SK-N-MC (cell line): Measurements from ENCODE around the gene ADAP1.

Experiments
- DNase-seq: peaks from one replicate; pipeline ENCODE4 v3.0.0-alpha.2; 2011; ENCODE audit warnings: low read depth, low spot score
- H3K27ac ChIP-seq: fragments of 200-600 bp; sonication (generic); 2 replicates; pipeline ENCODE4 v1.5.1; 2016; ENCODE audit warnings: mixed run types
- H3K36me3 ChIP-seq: fragments of 200-600 bp; sonication (generic); 2 replicates; pipeline ENCODE4 v1.6.1; 2017; ENCODE audit warnings: antibody characterized with exemption, low read length, mixed read lengths; ENCODE audit not compliant: insufficient read depth
- H3K4me3 ChIP-seq: fragments of 200-600 bp; sonication (generic); 2 replicates; pipeline ENCODE4 v1.5.1; 2016
- H3K9ac ChIP-seq: fragments of 200-600 bp; sonication (generic); 2 replicates; pipeline ENCODE4 v1.8.0; 2017; ENCODE audit warnings: mixed run types, mixed read lengths; ENCODE audit not compliant: insufficient read length
- H3K9me3 ChIP-seq: fragments of 200-600 bp; sonication (generic); 2 replicates; pipeline ENCODE4 v1.6.1; 2017; ENCODE audit warnings: low read depth, mild to moderate bottlenecking, antibody characterized with exemption, low read length, moderate library complexity, mixed read lengths
- EZH2 ChIP-seq: fragments of 200-600 bp; sonication (generic); IDR thresholded peaks from one replicate; pipeline ENCODE4 v1.6.1; 2017; ENCODE audit warnings: antibody characterized with exemption
- FOXP2 ChIP-seq: optimal IDR thresholded peaks from 2 replicates; pipeline ENCODE3; 2011; ENCODE audit warnings: mild to moderate bottlenecking, moderate library complexity; ENCODE audit not compliant: insufficient read depth; ENCODE audit errors: extremely low read length, control extremely low read depth
- POLR2AphosphoS5 ChIP-seq: IDR thresholded peaks from 2 replicates; pipeline ENCODE4 v1.6.1; 2012; ENCODE audit warnings: mild to moderate bottlenecking, low read depth, low read length, borderline replicate concordance

The ADAP1 gene

GRCh38 chr7:934469-935163 lies 19.9 kb downstream of the ADAP1 start:
- no peak for DNase-seq
- Histone ChIP-seq H3K36me3 (no peaks in the 10 kb centered on the region), H3K27ac (no peak overlapping the region), H3K4me3 (no peak overlapping the region), H3K9ac (no peak overlapping the region), H3K9me3 (no peaks in the 10 kb centered on the region)
- TF ChIP-seq EZH2, result no peak
- TF ChIP-seq POLR2AphosphoS5, result no peak
- TF ChIP-seq FOXP2, result no peak

- TF ChIP-seq EZH2 (no peak), FOXP2 (no peak), POLR2AphosphoS5 (no peak)
- no peak overlapping the region for H3K27ac ChIP-seq
- no peak overlapping the region for H3K9ac ChIP-seq
- no peaks in the 10 kb centered on the region for H3K36me3 ChIP-seq
- no peak overlapping the region for H3K4me3 ChIP-seq
- no peaks in the 10 kb centered on the region for H3K9me3 ChIP-seq
- no peak for DNase-seq
Measured at GRCh38 chr7:932651-932975, 21.9 kb downstream of the ADAP1 start.

GRCh38 chr7:931871-932650 lies 22.4 kb downstream of the ADAP1 start:
- no peak for DNase-seq
- TF ChIP-seq EZH2, result no peak
- TF ChIP-seq FOXP2, result no peak
- TF ChIP-seq POLR2AphosphoS5, result no peak
- H3K4me3 ChIP-seq, result no peak overlapping the region
- no peaks in the 10 kb centered on the region for H3K36me3 ChIP-seq
- H3K27ac ChIP-seq, result no peak overlapping the region
- no peaks in the 10 kb centered on the region for H3K9me3 ChIP-seq
- H3K9ac ChIP-seq, result no peak overlapping the region

GRCh38 chr7:930975-931758 lies 23.3 kb downstream of the ADAP1 start:
- H3K27ac ChIP-seq, result no peak overlapping the region
- no peak overlapping the region for H3K4me3 ChIP-seq
- TF ChIP-seq FOXP2, result no peak
- no peak for TF ChIP-seq POLR2AphosphoS5
- no peak for TF ChIP-seq EZH2
- DNase-seq, result no peak
- no peaks in the 10 kb centered on the region for H3K36me3 ChIP-seq
- no peaks in the 10 kb centered on the region for H3K9me3 ChIP-seq
- no peak overlapping the region for H3K9ac ChIP-seq

- Histone ChIP-seq H3K36me3 (no peaks in the 10 kb centered on the region), H3K9me3 (no peaks in the 10 kb centered on the region), H3K4me3 (no peak overlapping the region), H3K9ac (no peak overlapping the region), H3K27ac (no peak overlapping the region)
- DNase-seq, result no peak
- no peak for TF ChIP-seq EZH2
- TF ChIP-seq POLR2AphosphoS5, result no peak
- no peak for TF ChIP-seq FOXP2
Measured at GRCh38 chr7:929311-929711, 25.2 kb downstream of the ADAP1 start.

GRCh38 chr7:927031-927671 lies 27.3 kb downstream of the ADAP1 start:
- Histone ChIP-seq H3K36me3 (no peaks in the 10 kb centered on the region), H3K27ac (no peak overlapping the region), H3K4me3 (no peak overlapping the region), H3K9ac (no peak overlapping the region), H3K9me3 (no peaks in the 10 kb centered on the region)
- TF ChIP-seq POLR2AphosphoS5 (no peak), EZH2 (no peak), FOXP2 (no peak)
- DNase-seq, result no peak

GRCh38 chr7:926061-927030 lies 28.1 kb downstream of the ADAP1 start:
- Histone ChIP-seq H3K36me3 (no peaks in the 10 kb centered on the region), H3K27ac (no peak overlapping the region), H3K4me3 (no peak overlapping the region), H3K9me3 (no peaks in the 10 kb centered on the region), H3K9ac (no peak overlapping the region)
- no peak for TF ChIP-seq EZH2
- no peak for TF ChIP-seq POLR2AphosphoS5
- TF ChIP-seq FOXP2, result no peak
- DNase-seq, result no peak
